Suppressor macrophage treated with lipopolysaccharide for 1 hour (primary cell): Measurements from ENCODE around the gene SUPT20HL1.
"Not testable (repeated sequence)": the region's sequence is repeated elsewhere in the genome, so short reads cannot be mapped to it uniquely, and the experiment has no call there.

Experiments
- DNase-seq, 3 donors: peaks; one replicate each; pipeline ENCODE4 v3.0.0-alpha.2; 2020 to 2022

Gene SUPT20HL1

DNA sequence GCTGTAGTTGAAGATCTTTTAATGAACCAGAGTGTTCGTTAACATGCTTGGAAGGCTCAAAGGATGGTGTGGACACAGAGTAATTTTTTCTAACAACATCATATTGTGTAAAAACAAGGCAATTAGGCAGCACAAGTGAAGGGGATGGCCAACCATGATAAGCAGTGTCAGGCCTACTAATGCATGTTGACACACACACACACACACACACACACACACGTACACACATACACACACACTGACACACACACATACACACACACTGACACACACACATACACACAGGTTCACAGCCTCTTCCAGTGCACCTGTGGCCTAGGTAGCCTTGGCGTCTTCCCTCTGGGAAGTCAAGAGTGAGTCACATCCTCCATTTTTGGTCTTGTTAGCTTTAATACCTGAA lies at the start of gene SUPT20HL1:
SUPT20HL1 (plus strand) TSS at position 368 of the 400 bp plus-strand sequence. CDS start 2,122 bp downstream, outside the sequence.
- no peak for DNase-seq

DNA sequence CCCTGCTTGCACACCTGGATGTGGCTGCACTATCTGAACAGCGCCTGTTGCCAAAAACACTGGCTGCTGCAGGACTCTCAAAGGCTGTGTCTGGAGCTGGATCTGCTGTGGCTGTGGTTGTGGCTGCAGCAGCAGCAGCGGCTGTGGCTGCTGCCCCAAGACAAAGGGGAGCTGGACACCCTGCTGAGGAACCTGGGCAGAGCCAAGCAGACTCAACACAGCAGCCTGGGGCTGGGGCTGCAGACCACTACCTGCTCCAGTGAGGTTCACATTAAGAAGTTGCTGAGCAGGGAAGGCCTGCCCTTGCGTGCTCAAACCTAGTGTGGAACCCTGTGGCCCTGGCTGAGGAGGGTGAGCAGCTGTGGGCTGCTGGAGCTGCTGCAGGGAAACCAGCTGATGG lies 49.5 kb upstream of the SUPT20HL1 start:
- DNase-seq = not testable (repeated sequence)

DNA sequence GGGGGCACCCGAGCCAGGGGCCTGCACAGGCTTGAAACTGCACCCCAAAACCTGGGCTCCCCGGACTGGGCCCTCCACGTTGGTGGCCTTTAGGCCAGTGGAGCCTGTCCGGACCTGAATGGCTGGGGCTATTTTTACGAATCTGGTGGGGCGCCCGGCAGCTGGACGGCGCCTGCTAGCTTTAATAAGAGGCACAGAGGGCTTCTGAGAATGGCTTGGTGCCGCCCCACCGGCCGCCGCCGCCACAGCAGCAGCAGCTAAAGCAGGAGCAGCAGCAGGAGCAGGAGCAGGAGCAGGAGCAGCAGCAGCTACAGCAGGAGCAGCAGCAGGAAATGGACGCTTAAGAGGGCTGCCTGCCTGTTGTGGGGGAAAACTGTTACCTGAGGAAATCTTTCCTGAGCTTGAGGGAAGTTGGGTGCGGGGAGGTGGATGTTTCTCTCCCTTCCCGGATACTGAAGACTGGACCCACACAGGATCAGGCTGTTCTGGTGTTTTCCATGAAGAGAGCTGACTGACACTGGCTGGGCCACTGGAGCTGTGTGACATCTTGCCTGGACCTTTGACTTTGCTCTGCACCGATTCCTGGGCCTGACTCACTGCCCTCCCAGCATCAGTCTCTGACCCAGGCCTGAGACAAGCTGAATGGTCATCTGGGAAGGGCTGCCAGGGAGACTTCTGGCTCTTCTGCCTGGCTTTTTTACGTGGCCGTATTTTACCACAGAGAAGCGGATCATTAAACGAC lies 48.8 kb upstream of the SUPT20HL1 start:
- DNase-seq = not testable (repeated sequence)

DNA sequence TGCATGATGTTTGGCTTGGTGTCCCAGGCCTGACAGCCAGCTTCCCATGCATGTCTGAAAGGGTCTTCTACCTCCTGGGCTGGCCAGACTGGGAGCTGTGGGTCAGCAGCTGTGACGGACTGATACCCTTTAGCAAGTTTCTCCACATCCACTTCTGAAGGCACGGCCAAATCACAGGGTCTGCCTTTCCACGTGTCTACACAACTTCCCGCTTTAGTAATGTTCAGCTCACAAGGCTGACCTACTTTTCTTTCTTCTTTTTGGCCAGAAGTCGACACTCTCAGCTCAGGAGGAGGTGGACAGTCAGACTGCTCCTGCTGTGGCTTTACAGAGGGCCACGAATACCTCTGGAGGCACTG lies 48.2 kb upstream of the SUPT20HL1 start:
- not testable (repeated sequence) for DNase-seq

DNA sequence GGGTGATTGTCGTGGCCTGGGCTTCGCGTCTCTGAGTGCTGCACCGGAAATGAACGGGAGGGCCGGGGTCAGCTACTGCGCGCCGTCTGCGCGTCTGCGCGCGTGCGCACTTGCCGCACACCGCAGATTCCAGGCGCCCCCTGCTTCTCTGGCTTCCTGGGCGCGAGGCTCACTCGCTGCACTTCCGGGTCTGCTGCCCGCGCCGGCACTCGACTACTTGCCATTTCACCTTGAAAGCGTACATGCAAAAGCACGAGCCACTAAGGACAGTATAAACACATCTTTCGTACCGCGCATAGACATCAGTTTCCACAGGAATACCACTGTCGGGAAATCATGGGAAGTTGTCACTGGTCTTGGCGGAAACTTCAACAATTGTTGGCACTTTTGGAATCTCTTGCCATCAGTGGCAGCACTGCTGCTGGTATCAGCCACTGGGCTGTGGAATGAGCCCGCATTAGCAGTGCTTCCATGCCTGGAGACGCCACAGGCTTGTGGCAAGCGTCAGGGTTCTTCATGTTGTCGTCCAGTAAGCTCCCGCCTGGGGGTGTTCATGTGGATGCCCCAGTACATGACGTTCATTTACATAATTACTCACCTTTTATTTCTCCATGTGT lies 46.3 kb upstream of the SUPT20HL1 start, which contains the start of gene SUPT20HL2:
SUPT20HL2 (minus strand) TSS at position 51 of the 617 bp plus-strand sequence. CDS start 754 bp downstream, outside the sequence.
- no peak for DNase-seq

DNA sequence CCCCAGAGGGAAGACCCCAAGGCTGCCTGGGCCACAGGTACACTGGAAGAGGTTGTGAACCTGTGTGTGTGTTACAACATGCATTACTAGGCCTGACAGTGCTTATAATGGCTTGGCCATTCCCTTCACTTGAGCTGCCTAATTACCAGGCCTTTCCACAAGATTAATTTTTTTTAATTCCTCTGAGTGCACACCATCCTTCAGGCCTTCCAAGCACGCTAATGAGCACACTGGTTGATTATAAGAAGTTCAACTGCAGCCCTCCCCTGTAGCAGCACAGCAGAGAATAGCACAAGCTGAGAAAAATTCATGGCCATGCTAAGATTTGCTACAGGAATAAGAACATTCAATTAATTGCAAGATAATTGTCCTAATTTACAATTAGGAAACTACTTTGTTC lies 44.3 kb upstream of the SUPT20HL1 start:
- DNase-seq = no peak

DNA sequence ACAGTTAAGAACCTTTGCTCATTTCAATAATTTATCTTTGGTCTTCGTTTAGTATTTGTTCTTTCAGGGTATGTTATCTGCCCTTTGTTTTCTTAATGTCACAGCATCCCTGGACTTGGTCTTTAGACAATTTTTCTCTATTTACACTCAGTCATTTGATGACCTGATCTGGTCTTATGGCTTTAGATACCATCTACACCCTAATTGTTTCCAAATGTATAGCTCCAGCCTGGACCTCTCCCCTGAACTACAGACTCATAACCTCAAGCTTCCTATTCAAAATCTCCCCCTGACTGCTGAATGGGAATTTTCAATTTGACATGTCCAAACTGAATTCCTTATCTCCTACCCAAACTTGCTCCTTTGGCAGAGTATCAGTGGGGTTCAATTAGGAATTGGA lies 42.9 kb upstream of the SUPT20HL1 start:
- no peak for DNase-seq

DNA sequence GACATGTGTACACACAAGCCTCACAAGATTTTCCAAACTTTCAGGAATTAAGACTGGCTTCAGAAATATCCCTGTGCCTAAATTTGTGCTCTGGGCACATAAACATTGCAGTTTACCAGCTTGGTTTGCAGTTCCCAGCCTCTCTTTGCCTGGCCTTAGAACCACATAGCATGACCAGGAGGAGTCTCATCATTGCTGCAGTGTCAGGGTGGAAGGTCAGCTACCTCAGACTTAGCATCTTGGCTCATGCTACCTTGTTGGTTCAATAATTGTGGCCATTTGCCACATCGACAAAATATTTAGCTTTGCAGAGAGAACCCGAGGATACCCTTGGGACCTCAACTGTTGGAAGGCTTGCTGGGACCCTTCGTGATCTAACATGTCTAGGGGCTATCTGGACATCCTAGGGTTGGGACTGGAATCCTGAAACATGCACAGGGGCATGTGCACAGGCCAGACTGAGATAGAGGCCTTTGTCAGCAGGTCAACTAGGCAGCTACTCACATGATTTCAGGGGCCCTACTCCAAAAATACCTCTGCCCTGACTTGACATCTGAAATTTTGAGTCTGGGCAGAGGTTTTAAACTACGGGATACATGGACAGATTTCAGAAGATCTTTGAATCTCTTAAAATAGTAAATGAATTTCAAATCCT lies 38.6 kb upstream of the SUPT20HL1 start:
- no peak for DNase-seq

DNA sequence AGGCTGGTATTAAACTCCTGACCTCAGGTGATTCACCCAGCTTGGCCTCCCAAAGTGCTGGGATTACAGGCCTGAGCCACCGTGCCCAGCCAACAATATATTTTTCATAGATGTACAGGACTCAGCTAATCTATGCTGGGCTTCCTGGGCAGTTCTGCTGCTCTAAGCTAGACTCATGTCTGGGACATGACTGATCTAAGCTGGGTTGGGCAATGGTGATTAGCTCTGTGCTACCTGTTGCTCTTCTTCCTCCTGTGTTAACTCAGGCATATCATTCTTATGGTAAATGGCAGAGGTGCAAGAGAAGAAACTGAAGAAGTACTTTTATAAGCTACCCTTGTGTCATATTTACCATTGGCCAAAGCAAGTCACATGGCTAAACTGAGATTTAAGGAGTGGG lies 35.2 kb upstream of the SUPT20HL1 start:
- DNase-seq = no peak

DNA sequence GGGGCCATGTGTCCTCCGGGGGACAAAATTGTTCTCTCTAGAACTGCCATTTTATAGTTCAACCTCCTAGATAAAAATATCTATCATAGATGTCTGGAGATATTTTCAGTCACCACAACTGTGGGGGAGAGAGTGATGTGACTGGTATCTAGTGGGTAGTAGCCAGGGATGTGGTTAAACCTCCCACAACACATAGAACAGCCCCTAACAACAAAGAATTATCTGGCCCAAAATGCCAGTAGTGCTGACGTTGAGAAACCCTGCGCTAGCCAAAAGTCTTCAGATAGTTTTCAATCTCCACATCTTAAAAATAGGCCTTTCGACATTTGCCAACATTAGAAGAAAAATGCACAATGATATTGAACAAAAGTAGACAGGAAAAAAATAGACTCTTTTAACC lies 27.6 kb upstream of the SUPT20HL1 start:
- no peak for DNase-seq

DNA sequence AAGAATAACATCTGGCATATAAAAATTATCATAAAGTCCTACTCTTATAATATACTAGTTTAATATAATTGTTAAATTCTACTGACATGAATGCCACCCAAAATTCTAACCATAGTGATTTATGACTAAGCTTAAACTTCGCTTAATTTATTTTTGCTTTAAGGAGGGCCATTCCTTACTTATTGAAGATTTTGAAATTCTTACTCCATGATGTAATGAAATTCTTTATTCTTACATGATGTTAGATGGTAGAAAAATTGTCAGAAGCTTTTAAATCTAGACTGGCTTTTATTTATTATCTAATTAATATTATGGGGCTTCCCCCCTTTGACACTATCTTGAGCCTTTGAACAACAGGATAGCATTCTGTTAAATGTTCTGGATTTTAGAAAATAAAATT lies 27.1 kb upstream of the SUPT20HL1 start:
- DNase-seq = no peak

DNA sequence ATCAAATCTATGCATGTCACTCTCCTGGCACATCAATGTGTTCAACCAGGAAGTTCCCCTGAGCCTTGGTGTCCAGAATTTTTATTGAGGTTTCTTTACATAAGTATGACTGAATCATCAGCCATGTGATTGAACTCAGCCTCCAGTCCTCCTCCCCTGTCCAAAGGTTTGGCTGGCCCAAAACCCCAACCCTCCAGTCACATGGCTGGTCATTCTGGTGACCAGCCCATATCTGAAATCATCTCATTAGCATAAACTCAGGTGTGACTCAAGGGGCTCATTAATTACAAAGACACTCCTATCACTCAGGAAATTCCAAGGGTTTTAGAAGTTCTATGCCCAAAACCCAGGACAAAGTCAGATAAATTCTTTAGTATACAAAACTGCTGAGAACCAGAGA lies 26.0 kb upstream of the SUPT20HL1 start:
- DNase-seq = peak in 2 of 3 donors; percentile 1 to 19

DNA sequence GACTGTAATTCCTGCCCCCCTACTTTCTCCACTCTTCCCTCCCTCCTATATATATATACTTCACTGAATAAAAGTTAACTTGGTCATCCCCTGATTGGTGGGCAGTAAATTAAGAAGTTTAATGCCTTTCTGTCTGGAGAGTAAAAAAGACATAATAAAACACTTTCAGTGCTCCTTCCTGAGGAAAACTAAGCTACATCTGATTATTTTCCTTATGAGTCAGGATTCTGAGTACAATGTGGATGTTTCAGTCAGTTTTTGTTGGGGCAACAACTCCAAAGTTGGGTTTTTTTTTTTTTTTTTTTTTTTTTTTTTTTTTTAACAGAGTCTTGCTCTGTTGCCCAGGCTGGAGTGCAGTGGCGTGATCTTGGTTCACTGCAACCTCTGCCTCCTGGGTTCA lies 24.6 kb upstream of the SUPT20HL1 start:
- DNase-seq = no peak

DNA sequence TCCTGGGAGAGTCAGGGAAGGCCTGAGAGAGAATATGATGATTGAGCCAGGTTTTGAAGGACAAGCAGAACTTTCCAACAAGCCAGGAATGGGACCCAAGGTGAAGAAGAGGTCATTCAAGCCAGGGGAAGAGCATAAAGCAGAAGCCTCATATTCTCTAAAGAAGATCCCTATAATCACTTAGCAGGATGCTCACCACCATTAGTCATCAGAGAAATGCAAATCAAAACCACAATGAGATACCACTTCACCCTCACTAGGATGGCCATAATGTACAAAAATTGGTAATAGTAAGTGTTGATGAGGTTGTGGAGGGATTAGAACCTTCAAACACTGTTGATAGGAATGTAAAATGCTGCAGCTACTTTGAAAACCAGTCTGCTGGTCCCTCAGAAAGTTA lies 20.5 kb upstream of the SUPT20HL1 start:
- no peak for DNase-seq

DNA sequence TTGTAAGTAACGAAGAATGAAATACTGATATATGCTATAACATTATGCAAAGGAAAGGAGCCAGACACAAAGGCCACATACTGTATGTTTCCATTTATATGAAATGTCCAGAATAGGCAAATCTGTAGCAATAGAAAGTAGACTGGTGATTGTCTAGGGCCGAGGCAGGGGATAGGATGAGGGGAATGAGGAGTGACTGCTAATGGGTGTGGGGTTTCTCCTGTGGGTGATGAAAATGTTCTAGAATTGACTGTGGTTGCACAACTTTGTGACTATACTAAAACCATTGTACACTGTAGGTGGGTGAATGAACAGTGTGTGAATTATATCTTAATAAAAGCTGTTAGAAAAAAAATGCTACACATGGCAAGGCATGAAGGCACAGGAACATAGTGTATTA lies 19.9 kb upstream of the SUPT20HL1 start:
- DNase-seq = no peak

DNA sequence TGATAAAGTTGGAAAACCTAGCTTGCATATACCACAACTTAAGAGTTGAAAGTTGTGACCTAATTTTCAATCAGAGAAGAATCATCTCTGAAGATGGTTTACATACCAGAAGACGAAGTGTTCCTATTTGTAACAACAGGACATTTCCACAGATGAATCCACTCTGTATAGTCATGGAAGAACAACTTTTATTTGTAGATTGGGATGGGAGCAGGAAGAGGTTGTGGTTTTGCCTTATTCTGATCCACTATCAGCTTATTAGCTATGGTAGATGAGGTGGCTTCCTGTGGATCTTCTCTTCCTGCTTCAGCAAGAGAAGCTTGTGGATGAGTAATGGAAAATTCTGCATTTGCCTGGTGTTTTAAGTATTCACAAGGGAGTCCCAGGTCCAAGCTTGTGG lies 18.6 kb upstream of the SUPT20HL1 start:
- no peak for DNase-seq

DNA sequence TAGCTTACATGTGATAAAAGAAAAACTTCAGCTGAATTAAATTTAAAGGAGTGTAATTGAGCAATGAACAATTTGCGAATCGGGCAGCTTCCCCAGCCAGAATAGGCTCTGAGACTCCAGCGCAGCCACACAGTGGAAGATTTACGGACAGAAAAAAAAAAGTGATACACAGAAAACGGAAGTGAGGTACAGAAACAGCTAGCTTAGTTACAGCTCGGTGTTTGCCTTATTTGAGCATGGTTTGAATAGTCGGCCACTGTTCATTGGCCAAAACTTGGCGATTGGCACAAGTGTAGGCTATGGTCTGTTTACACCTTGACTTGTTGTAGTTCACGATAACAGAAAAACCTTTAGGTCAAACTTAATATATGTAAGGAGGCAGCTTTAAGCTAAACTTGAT lies 16.7 kb upstream of the SUPT20HL1 start:
- peak in 2 of 3 donors; percentile 1 to 12 for DNase-seq

DNA sequence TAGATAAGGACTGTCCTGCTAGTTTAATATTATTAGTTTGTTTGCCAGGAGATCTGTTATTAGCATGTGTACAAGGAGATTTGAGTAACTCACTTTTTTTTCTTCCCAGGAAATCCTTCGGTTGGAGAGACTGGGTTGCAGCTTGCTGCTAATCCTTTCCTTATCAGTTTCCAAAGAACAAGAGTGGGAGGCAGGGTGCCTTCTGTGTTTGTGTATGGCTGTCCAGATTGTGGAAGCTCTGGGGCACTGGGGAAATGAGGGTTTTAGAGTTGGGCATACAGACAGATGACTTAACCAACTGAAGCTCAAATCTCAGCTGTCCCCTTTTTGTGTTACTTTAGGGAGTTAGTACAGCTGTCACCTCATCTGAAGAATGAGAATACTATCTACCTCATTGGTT lies 12.6 kb upstream of the SUPT20HL1 start:
- DNase-seq = no peak

DNA sequence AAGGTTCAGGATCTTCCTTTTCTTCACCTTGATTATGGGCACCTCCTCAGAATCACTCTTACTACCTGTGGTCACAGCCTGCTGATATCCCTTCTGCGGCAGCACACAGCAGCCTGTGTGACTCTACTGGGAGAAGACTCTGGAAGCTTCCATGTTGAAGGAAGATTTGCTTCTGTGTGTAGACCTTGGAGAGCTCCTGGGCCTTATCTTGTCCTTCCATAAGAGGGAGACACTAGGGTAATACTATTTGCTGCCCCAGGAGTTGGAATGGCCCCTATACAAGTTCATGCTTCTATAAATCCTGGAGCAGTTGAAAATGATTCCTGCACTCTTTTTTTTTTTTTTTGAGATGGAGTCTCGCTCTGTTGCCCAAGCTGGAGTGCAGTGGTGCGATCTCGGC lies 10.2 kb upstream of the SUPT20HL1 start:
- DNase-seq = no peak

DNA sequence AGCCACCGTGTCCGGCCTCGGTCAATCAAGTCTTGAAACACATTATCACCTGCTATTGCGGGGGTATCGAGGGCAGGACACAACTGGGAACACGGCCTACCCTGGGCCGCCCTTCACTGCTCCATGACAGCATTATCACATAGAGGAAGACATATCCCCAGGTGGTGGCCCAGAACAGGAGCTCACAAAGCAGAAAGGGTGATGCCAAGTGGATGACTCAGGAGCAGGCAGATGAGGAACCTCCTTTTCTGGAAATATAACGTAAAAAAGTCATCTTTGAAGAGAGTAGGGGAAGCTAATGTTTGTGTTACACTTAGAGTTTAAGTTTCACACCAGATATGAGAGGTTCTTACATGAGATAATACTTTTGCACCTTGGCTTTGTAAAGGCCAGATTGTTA lies 5.3 kb upstream of the SUPT20HL1 start:
- DNase-seq = no peak

DNA sequence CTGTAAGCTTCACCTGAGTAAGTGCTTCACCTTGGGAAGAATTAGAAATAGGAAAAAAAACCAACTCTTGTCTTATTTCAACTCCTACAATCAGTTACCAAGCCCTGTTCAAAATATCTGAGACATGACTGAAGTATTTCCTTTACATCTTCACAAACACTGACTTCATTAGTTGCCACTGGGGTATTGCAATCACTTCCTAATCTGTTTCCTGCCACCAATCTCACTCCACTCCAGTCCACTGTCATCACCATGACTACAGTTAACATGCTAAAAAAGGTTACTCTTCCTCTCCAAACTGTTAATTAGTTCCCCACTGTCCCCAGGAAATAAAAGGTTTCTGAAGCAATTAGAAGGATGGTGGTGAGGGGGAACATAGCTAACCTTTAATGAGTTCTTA lies 3.3 kb upstream of the SUPT20HL1 start:
- DNase-seq = no peak

DNA sequence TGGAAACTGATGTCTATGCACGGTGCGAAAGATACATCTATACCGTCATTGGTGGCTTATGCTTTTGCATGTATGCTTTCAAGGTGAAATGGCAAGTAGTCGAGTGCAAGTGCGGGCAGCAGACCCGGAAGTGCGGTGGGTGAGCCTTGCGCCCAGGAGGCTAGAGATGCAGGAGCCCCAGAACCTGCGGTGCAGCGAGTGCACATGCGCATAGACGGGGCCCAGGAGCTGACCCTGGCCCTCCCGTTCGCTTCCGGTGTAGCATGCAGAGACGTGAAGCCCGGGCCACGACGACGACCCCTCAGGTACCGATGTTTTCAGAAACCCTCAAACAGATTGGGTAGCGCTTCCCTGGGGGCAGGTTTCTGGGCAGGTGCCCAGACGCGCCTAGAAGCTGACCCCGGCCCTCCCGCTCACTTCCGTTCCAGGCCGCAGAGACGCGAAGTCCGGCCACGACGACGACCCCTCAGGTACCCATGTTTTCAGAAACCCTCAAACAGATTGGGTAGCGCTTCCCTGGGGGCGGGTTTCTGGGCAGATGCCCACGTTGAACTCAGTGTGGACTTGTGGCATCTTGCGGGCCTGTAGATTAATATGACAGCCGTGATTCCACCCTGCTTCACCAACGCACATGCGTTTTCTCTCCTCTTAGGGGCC lies 1.8 kb downstream of the SUPT20HL1 start:
- not testable (repeated sequence) for DNase-seq

DNA sequence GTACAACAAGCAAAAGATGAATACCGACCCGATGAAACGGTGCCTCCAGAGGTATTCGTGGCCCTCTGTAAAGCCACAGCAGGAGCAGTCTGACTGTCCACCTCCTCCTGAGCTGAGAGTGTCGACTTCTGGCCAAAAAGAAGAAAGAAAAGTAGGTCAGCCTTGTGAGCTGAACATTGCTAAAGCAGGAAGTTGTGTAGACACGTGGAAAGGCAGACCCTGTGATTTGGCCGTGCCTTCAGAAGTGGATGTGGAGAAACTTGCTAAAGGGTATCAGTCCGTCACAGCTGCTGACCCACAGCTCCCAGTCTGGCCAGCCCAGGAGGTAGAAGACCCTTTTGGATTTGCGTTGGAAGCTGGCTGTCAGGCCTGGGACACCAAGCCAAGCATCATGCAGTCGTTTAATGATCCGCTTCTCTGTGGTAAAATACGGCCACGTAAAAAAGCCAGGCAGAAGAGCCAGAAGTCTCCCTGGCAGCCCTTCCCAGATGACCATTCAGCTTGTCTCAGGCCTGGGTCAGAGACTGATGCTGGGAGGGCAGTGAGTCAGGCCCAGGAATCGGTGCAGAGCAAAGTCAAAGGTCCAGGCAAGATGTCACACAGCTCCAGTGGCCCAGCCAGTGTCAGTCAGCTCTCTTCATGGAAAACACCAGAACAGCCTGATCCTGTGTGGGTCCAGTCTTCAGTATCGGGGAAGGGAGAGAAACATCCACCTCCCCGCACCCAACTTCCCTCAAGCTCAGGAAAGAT lies 3.2 kb downstream of the SUPT20HL1 start:
- DNase-seq = not testable (repeated sequence)
